ENCODE measurements around the gene SYT17.

SYT17 gene

GRCh38 chr16:19307587-19308241 is 139.7 kb downstream of the SYT17 start:
- DNase-seq: peak; percentile 41

DNA sequence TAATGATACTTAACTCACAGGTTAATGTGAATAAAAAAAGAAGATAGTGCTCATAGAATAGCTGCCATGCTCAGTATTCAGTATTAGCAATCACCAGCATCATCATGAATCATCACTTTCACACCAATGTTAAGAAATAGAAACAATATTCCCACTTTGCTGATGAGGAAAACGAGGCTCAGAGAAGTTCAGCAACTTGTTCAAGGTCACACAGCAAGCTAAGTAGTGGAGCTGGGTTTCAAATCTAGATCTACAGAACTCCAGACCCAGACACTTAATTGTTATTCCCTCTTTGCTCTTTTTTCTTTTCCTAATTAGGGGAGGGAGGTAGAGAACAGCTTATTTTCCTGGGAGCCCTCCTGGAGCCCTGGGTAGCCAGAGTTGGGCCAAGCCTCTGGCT is 140.4 kb downstream of the SYT17 start:
- no peak for DNase-seq

DNA sequence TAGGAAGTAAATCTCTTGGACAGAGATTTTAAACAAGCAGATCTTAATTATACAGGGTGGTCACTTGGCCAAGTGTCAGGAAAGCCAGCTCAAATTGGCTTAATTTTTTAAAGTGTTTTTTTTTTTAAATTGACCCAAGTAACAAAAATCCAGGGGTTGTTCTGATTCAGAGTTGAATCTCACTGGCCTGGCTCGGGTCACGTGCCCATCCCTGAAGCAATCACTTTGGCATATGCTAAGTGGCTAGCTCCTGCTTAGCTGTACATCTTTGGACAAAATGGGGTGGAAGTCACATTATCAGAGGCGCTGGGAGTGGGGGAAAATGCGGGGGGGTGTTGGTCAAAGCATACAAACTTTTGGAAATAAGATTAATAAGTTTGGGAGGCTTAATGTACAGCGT is 141.1 kb downstream of the SYT17 start:
- DNase-seq: no peak

DNA sequence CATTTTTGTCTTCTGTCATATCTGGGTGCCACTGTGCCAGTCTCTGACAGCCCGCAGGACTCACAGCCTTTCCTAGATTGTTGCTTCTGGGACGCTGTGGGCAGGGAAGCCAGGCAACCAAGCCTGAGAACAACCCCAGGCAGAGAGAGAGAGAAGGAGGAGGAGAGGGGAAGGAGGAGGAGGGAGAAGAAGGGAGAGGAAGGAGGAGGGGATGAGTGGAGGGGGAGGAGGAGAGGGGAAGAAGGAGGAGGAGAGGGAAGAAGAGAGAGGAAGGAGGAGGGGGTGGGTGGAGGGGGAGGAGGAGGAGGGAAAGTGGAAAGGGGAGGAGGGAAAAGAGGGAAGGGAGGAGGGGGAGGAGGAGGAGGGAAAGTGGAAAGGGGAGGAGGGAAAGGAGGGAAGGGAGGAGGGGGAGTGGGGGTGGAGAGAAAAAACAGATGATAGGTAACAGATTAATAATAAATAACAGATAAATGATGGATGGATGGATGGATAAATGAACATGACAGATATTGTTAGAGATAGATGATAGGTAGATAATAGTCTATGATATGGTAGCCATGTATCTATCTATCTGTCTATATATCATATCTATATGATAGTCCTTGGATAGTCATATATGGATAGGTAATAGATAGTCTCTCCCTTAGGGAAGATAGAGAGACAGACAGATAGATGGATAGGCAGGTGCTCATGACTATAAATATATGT is 146.8 kb downstream of the SYT17 start:
- DNase-seq: no peak

- DNase-seq: no peak
Measured at GRCh38 chr16:19315889-19316433, 147.9 kb downstream of the SYT17 start.

GRCh38 chr16:19316846-19317245 is 148.8 kb downstream of the SYT17 start:
- no peak for DNase-seq
